Activated CD4-positive, alpha-beta T cell treated with anti-CD3 and anti-CD28 coated beads, Interleukin-2, amount 50 U/mL, for 24 hours (primary cell): ENCODE results near the gene UNC93B1.
"Not testable (repeated sequence)": the region's sequence is repeated elsewhere in the genome, so short reads cannot be mapped to it uniquely, and the experiment has no call there.

Experiments
- DNase-seq, 2 donors: peaks; one replicate each; pipeline ENCODE4 v3.0.0-alpha.2; 2020; ENCODE audit warnings: low read depth in 1 of 2, low spot score in 1 of 2

The UNC93B1 gene

DNA sequence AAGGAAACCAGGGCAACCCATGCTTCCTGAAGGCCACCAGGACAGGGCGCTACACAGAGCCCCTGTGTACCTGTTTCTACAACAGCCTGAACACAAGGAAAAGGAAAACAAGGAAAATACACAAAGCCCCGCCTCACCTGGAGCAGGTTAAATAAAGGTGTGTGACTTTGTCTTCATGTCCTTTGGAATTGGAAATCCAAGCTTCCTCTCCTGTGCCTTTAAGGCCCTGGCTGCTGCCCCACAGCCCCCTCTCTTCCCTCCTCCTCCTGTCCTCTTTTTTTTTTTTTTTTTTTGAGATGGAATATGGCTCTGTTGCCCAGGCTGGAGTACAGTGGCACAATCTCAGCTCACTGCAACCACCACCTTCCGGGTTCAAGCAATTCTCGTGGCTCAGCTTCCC is 57.5 kb downstream of the UNC93B1 start:
- DNase-seq = not testable (repeated sequence)

GRCh38 chr11:67943406-67943805 is 60.5 kb downstream of the UNC93B1 start:
- not testable (repeated sequence) for DNase-seq
